ENCODE measurements around the gene RNASEL.

DNA sequence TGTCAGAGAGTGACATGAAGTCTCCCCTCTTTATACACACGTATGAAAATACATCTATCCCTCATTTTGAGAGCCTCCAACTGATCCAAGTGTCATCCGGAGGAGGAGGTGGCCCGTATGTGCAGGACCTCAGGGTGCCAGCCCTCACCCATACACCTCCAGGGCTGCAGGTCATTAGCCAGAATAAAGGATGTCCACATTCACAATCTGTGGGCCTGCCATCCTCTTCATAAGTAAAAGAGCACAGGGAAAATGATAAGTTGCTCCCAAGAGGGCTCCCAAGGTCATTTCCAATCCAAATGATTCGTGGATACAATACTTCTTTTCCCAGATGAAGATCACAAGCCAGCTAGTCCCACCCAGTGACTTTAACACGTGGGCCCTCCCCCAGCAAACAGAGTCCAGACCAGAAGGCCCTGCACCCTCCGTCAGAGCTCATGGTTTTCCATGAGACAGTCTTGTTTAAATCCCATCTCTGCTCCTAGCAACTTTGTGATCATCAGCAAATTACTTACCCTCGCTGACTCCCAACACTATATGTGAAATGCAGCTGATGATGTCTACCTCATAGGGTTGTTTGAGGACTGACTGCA lies 28.6 kb downstream of the RNASEL start:
- TF ChIP-seq, protein P1, sequence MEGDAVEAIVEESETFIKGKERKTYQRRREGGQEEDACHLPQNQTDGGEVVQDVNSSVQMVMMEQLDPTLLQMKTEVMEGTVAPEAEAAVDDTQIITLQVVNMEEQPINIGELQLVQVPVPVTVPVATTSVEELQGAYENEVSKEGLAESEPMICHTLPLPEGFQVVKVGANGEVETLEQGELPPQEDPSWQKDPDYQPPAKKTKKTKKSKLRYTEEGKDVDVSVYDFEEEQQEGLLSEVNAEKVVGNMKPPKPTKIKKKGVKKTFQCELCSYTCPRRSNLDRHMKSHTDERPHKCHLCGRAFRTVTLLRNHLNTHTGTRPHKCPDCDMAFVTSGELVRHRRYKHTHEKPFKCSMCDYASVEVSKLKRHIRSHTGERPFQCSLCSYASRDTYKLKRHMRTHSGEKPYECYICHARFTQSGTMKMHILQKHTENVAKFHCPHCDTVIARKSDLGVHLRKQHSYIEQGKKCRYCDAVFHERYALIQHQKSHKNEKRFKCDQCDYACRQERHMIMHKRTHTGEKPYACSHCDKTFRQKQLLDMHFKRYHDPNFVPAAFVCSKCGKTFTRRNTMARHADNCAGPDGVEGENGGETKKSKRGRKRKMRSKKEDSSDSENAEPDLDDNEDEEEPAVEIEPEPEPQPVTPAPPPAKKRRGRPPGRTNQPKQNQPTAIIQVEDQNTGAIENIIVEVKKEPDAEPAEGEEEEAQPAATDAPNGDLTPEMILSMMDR (IDR thresholded peaks at IDR 0.05 in 8 of 11, conservative IDR thresholded peaks at IDR 0.05 in 3 of 11), result no peak
- TF ChIP-seq POLR2A (IDR thresholded peaks at IDR 0.05), result no peak
- TF ChIP-seq POLR2AphosphoS5 (IDR thresholded peaks at IDR 0.05), result no peak
